IMR-90 (cell line): Measurements from ENCODE around the gene COL4A2. TPM values are rescaled to one million over a fixed set of nuclear protein-coding genes. Genes with fewer than 3 reads are reported as not detected.

ENCODE experiments used
- ATAC-seq: fragments of 200-7000 bp; cut with Tn5 transposase; 2 replicates; pipeline ENCODE4 v1.9.1; 2020; ENCODE audit warnings: low read depth, mild to moderate bottlenecking, moderate library complexity
- BruUV-seq: library from RNA; stranded (reverse); fragments of 400-500 nt; replicated peaks from 2 replicates; lab custom pipeline; 2021; lab: Mats Ljungman, UMichigan
- CTCF ChIA-PET: fragments of 300-600 bp; formaldehyde crosslinking; extraction: SDS; loops from one replicate; lab custom pipeline; 2021; ENCODE audit warnings: antibody characterized with exemption; lab: Yijun Ruan, JAX
- POLR2A ChIA-PET: fragments of 300-600 bp; sonication (Branson Sonifier 250); formaldehyde crosslinking; loops from one replicate; lab custom pipeline; 2022; ENCODE audit warnings: antibody characterized with exemption; ENCODE audit not compliant: unreplicated experiment; lab: Charles Lee
- DNase-seq: peaks from one replicate; pipeline ENCODE4 v3.0.0; 2013
- H2AFZ ChIP-seq: replicated peaks from 2 replicates; pipeline ENCODE3; 2013; ENCODE audit warnings: low read length, mild to moderate bottlenecking; ENCODE audit not compliant: poor library complexity
- H2AK5ac ChIP-seq: 2 replicates; pipeline ENCODE4 v1.6.1; 2013; ENCODE audit warnings: low read depth, low read length, inconsistent platforms
- H2AK9ac ChIP-seq: replicated peaks from 2 replicates; pipeline ENCODE3; 2013; ENCODE audit warnings: mild to moderate bottlenecking, low read depth, low read length, moderate library complexity; ENCODE audit not compliant: poor library complexity
- H2BK120ac ChIP-seq: 2 replicates; pipeline ENCODE4 v1.6.1; 2013; ENCODE audit warnings: low read depth, low read length, inconsistent platforms
- H2BK15ac ChIP-seq: 3 replicates; pipeline ENCODE4 v1.6.1; 2013; ENCODE audit warnings: low read depth, low read length, inconsistent platforms
- H2BK20ac ChIP-seq: 2 replicates; pipeline ENCODE4 v1.6.1; 2013; ENCODE audit warnings: low read depth, mild to moderate bottlenecking, inconsistent platforms, low read length, moderate library complexity
- H2BK5ac ChIP-seq: 2 replicates; pipeline ENCODE4 v1.6.1; 2013; ENCODE audit warnings: mild to moderate bottlenecking, low read depth, low read length, inconsistent platforms; ENCODE audit not compliant: poor library complexity, severe bottlenecking
- H3K14ac ChIP-seq: replicated peaks from 2 replicates; pipeline ENCODE4 v1.6.1; 2013; ENCODE audit warnings: low read depth, low read length, inconsistent platforms
- H3K18ac ChIP-seq: 2 replicates; pipeline ENCODE4 v1.6.1; 2013; ENCODE audit warnings: low read depth, low read length, control low read depth
- H3K23ac ChIP-seq: 2 replicates; pipeline ENCODE4 v1.6.1; 2013; ENCODE audit warnings: low read depth, low read length, inconsistent platforms
- H3K27ac ChIP-seq: 2 replicates; pipeline ENCODE4 v1.5.1; 2013; ENCODE audit warnings: mild to moderate bottlenecking, control low read depth, low read length; ENCODE audit not compliant: insufficient read depth
- H3K27me3 ChIP-seq: 2 replicates; pipeline ENCODE4 v1.6.1; 2013; ENCODE audit warnings: low read length; ENCODE audit not compliant: control insufficient read depth, insufficient read depth
- H3K36me3 ChIP-seq: 2 replicates; pipeline ENCODE4 v1.6.1; 2013; ENCODE audit warnings: low read length, mixed read lengths; ENCODE audit not compliant: control insufficient read depth, insufficient read depth
- H3K4ac ChIP-seq: 2 replicates; pipeline ENCODE4 v1.6.1; 2013; ENCODE audit warnings: low read depth, low read length, inconsistent platforms
- H3K4me1 ChIP-seq: 2 replicates; pipeline ENCODE4 v1.6.1; 2013; ENCODE audit warnings: low read length, mixed read lengths; ENCODE audit not compliant: control insufficient read depth, insufficient read depth
- H3K4me2 ChIP-seq: 2 replicates; pipeline ENCODE4 v1.6.1; 2013; ENCODE audit warnings: low read depth, mild to moderate bottlenecking, control low read depth, low read length, moderate library complexity
- H3K4me3 ChIP-seq: 2 replicates; pipeline ENCODE4 v1.5.1; 2013; ENCODE audit warnings: low read depth, mild to moderate bottlenecking, control low read depth, low read length, moderate library complexity; ENCODE audit not compliant: insufficient read depth
- H3K56ac ChIP-seq: 2 replicates; pipeline ENCODE4 v1.6.1; 2013; ENCODE audit warnings: low read length, inconsistent platforms; ENCODE audit not compliant: insufficient read depth; ENCODE audit errors: extremely low read depth
- H3K79me1 ChIP-seq, 2 experiments: 2 replicates each; pipeline ENCODE4 v1.6.1; 2013; ENCODE audit warnings: low read length in 2 of 2, inconsistent platforms in 1 of 2, low read depth in 1 of 2
- H3K9ac ChIP-seq: 2 replicates; pipeline ENCODE4 v1.6.1; 2013; ENCODE audit warnings: low read depth, low read length, control low read depth
- H3K9me1 ChIP-seq: 2 replicates; pipeline ENCODE4 v1.6.1; 2013; ENCODE audit warnings: low read length, inconsistent platforms; ENCODE audit not compliant: insufficient read depth
- H3K9me3 ChIP-seq: 2 replicates; pipeline ENCODE4 v1.6.1; 2013; ENCODE audit warnings: low read length; ENCODE audit not compliant: control insufficient read depth, insufficient read depth
- H4K20me1 ChIP-seq: 2 replicates; pipeline ENCODE4 v1.6.1; 2013; ENCODE audit warnings: low read length, inconsistent platforms; ENCODE audit not compliant: insufficient read depth
- H4K5ac ChIP-seq: 2 replicates; pipeline ENCODE4 v1.6.1; 2013; ENCODE audit warnings: mild to moderate bottlenecking, low read depth, low read length, control low read depth
- H4K8ac ChIP-seq, 2 experiments: 2 replicates each; pipeline ENCODE4 v1.6.1; 2013; ENCODE audit warnings: low read depth in 2 of 2, low read length in 2 of 2, control low read depth in 1 of 2, inconsistent platforms in 1 of 2
- H4K91ac ChIP-seq: 2 replicates; pipeline ENCODE4 v1.6.1; 2013; ENCODE audit warnings: low read depth, low read length, inconsistent platforms; ENCODE audit not compliant: insufficient read depth
- BHLHE40 ChIP-seq: fragments of 150-350 bp; IDR thresholded peaks from 2 replicates; pipeline ENCODE4 v1.6.1; 2016; ENCODE audit warnings: mild to moderate bottlenecking, low read depth, low read length
- FOS ChIP-seq: fragments of 150-350 bp; IDR thresholded peaks from 2 replicates; pipeline ENCODE4 v1.6.1; 2016; ENCODE audit warnings: low read depth, low read length
- NFE2L2 ChIP-seq: fragments of 150-350 bp; IDR thresholded peaks from 2 replicates; pipeline ENCODE4 v1.6.1; 2016; ENCODE audit warnings: low read depth, mild to moderate bottlenecking, low read length
- SMC3 ChIP-seq: fragments of 150-350 bp; IDR thresholded peaks from 2 replicates; pipeline ENCODE4 v1.6.1; 2016; ENCODE audit warnings: low read depth, mild to moderate bottlenecking, antibody characterized with exemption, low read length, moderate library complexity
- WGBS, 2 experiments: methylation state at CpG; one replicate each; pipeline versions ENCODE4 v1.1.5 to v1.1.7; 2013; ENCODE audit warnings: missing lambda C conversion rate in 2 of 2; ENCODE audit not compliant: insufficient read length in 1 of 2; ENCODE audit errors: extremely low coverage in 2 of 2; 5-methylcytosine and 5-hydroxymethylcytosine counted together
- dilution Hi-C: fragments of 300-500 bp; cut with HindIII; formaldehyde crosslinking; loops from one replicate; pipeline ENCODE4 v1.14.3; 2018; ENCODE audit warnings: low sequenced_read_pairs; ENCODE audit not compliant: unreplicated experiment
- in situ Hi-C: fragments of 300-500 bp; cut with MboI; formaldehyde crosslinking; loops from 3 replicates; pipeline ENCODE4 v1.14.3; 2019; ENCODE audit warnings: low sequenced_read_pairs, inconsistent platforms, mixed read lengths
- intact Hi-C: fragments of 100-400 bp; cut with micrococcal nuclease; formaldehyde crosslinking; loops from 2 replicates; pipeline ENCODE4 v1.10.0; 2022
- polyA plus RNA-seq, 3 experiments: library from polyadenylated mRNA; depleted of rRNA; stranded (reverse); fragments of >200 nt; gene quantifications; 2 replicates each; pipeline ENCODE4 v1.2.3, GENCODE V29; 2012; ENCODE audit warnings: low replicate concordance in 1 of 3
- total RNA-seq: library from RNA; depleted of rRNA; stranded (reverse); fragments of >200 nt; gene quantifications from 2 replicates; pipeline ENCODE4 v1.2.3, GENCODE V29; 2012

Gene COL4A2
- total and polyA plus RNA-seq, 2 of the 4 experiments (the other 2 are of a cell fraction): 90.7 to 457 TPM

- TF ChIP-seq BHLHE40 (peak; percentile 84), FOS (peak; percentile 81; the same call in 1 of the 2 replicates)
Observed at GRCh38 chr13:110380359-110381028, 73.4 kb downstream of the COL4A2 start (continued).

GRCh38 chr13:110381029-110381360, 73.9 kb downstream of the COL4A2 start:
- Histone ChIP-seq H2BK15ac (peak overlapping the region; percentile 50), H3K4me2 (no peak overlapping the region), H2AFZ (no peak overlapping the region), H4K20me1 (peaks cover 17% of the 10 kb centered on the region; the same call in 1 of the 2 replicates), H3K18ac (peak overlapping the region; percentile 98), H2BK120ac (peak overlapping the region; percentile 96), H3K4me1 (peaks cover 32% of the 10 kb centered on the region), H3K23ac (peak overlapping the region; percentile 98; the same call in 1 of the 2 replicates), H4K8ac (peak overlapping the region; percentile 66 to 90), H2AK9ac (peak overlapping the region; percentile 66), H3K27me3 (no peaks in the 10 kb centered on the region), H3K79me1 (peaks cover 43 to 79% of the 10 kb centered on the region in 2 experiments), H4K91ac (peak overlapping the region; percentile 92), H3K9ac (no peak overlapping the region), H3K27ac (peak overlapping the region; percentile 68), H3K36me3 (peaks cover 10% of the 10 kb centered on the region), H4K5ac (peak overlapping the region; percentile 97), H3K4me3 (no peak overlapping the region), H3K9me1 (peaks cover 43% of the 10 kb centered on the region), H3K9me3 (no peaks in the 10 kb centered on the region), H3K14ac (peak overlapping the region; percentile 99), H2AK5ac (peak overlapping the region; percentile 98), H3K56ac (0 out of 2 replicates have a peak overlapping the region, but pooled peaks have one; percentile 2), H2BK5ac (peak overlapping the region; percentile 97), H3K4ac (peak overlapping the region; percentile 99), H2BK20ac (peak overlapping the region; percentile 95)
- TF ChIP-seq NFE2L2 (no peak), SMC3 (no peak)
- ChIA-PET CTCF (no interaction called here), POLR2A (no interaction called here)
- no peak for DNase-seq
- no TSS peak for BruUV-seq
- intact Hi-C loops: no loop called here
- dilution Hi-C loops: no loop called here
- in situ Hi-C loops: no loop called here
- WGBS, 2 experiments: 96% methylated on average over 3 of the region's 12 CpGs; no CpG with 5 or more reads in 1 of the 2 experiments
- no peak for ATAC-seq
